HG03108 (cell line): ENCODE data around the gene SMNDC1.

ENCODE experiments used
- ATAC-seq: cut with Tn5 transposase; IDR thresholded peaks from one replicate; pipeline ENCODE4 v1.9.1; 2021; ENCODE audit warnings: moderate library complexity; ENCODE audit not compliant: unreplicated experiment

Gene SMNDC1

DNA sequence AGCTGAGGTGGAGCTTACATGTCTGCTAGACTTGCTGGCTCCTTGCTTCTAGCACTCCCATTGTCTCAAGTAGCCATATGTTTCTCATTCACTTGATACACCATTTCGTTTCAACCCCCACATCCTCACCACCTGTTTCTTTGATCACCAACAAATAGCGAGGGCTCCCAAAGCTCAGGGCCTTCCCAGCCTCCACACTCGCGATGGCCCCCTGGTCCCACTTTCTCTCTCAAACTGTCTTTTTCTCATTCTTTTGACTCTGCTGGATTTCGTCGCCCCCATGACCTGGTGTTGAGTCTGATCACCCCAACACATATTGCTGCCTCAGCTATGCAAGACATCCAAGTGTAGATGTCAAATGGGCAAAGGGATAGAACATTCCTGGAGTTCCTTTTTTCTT is 26.0 kb upstream of the SMNDC1 start:
- no peak for ATAC-seq

DNA sequence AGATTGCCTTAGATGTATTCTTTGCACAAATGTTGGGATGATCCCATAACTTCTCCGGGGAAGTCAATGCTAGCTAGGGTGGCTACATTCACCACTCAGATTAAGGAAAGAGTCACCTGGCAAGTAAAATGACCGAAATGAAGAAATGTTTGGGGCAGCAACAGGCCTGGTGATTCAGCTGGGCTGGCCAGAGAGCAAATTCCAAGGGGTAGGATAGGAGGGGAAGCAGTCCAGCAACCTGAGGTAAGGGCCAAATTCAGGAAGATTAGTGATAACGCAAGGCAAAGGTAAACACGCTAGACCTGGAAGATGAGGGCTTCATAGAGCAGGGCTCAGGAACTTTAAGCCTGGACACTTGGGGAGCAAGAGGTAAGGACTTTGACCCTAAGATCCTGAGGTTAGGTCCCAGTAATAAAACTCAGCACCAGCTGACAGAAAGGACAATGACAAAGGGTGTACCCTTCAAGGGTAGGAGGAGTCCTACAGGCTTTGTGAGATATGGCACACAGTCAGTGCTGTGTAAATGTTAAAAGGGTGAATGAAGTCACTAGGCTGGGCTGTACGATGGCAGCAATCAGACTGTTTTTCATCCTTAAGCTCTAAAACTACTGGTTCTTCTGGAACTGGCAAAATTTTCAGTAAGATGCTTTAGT is 22.7 kb upstream of the SMNDC1 start:
- ATAC-seq: no peak

DNA sequence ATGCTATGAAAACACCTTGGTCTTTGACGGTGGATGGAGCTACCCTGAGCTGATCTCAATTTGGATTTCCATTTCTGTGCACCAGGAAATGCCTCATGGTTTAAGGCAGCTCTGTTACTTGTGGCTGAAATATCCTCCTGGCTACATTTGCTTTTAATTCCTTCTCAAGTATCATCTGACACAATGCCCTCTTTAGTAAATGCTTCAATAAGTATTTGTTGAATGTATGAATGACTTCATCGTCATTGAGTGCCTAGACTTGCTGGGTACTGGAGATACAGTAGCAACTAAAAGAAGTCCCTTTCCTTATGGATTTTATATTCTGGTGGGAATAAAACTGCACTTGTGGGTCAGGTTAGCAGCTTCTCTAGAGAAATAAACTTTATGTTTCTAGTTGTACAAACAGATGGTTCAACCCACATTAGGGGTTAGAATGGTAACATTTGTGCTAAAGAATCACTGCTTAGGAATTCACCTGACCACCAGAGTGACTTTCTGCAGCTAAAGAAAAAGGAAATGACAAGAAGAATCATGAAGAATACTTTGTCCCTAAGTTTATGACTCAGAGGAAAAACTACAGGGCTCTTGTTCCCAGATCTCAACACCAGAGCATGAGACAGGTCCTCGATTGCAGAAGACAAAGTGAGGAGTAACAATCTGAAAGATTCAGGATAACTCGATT is 21.8 kb upstream of the SMNDC1 start:
- ATAC-seq: no peak

DNA sequence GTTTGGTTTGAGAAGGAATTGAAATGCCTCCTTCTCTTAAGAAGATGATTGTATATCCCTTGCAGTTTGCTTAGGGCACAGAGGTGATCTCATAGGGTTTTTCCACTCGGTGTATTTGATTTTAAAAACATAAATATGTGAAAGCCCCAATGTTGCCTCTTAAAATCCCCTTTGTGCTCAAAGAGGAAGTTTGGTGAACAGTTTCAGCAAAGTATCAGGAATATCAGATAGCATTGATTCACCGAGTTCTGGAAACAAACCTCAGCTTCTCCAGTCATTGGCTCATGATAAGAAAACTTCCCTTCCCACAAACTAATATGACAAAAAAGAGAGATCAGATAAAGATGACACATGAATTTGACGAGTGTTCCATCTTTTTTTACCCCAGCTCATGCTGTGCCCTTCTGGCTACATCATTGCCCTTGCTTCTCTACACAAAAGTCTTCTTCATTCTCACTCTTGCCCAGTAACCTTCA is 20.1 kb upstream of the SMNDC1 start:
- peak; percentile 43 for ATAC-seq

DNA sequence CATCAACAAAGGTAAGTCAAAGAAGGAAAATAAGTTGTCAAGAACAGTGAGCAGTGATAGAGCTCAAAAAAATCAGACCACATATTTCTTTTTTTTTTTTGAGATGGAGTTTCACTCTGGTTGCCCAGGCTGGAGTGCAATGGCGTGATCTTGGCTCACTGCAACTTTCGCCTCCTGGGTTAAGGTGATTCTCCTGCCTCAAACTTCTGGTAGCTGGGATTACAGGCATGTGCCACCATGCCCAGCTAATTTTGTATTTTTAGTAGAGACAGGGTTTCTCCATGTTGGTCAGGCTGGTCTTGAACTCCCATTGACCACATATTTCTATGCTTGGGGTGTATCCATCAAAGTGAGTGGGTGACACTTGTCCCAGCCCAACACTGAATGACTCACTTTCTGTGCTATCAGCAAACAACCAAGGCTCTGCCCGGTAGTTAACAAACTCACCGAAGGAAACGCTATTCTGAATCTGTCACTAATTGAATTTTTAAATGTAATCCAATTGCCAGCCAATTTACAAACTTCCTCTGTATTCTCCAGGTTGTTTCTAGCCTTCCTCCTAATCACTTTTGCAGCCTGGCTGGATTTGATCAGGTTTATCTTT is 19.6 kb upstream of the SMNDC1 start:
- ATAC-seq: peak; percentile 38

DNA sequence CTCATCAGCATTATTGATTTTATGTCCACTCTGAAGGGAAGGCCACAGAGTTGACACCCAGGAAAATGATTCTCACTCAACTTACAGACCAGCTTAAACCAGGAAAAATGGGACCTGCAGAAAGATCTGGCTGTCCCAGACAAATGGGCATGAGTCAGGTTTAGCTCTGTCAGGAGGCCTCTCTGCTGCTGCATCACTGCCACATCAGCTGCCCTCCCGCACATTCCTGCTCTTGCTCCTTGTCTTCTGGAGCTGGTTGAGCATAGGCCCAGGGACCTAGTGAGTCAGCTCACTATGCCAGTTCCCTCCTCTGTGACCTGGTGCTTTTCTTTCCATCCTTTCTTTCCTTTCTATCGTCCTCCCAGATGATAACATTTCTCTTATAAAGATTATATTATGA is 18.8 kb upstream of the SMNDC1 start:
- ATAC-seq: no peak

DNA sequence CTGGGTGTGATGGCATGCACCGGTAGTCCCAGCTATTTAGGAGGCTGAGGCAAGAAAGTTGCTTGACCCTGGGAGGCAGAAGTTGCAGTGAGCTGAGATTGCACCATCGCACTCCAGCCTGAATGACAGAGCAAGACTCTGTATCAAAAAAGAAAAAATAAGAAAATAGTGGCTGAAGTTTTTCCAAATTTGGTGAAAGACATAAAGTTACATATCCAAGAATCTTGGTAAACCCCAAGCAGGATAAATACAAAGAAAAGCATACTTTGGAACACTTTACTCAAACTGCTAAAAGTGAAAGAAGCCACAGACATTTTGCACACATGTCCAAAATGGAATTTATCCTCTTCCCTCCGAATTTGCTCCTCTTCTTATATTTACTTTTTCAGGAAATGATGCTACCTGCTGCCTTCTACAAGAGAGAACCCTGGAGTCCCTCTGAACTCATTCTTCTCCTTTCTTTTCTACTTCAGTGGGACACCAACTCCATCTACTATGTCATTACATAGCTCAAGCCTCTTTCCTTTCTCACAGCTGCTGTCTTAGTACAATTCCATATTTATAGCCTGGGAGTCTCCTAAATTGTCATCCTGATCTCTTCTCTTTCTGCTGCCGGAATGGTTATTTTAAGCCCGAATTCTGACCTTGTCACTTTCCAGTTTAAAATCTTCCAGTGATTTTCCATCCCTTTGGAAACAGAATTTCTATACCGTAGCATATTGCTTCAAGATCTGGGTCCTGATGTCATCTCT is 17.3 kb upstream of the SMNDC1 start:
- no peak for ATAC-seq

DNA sequence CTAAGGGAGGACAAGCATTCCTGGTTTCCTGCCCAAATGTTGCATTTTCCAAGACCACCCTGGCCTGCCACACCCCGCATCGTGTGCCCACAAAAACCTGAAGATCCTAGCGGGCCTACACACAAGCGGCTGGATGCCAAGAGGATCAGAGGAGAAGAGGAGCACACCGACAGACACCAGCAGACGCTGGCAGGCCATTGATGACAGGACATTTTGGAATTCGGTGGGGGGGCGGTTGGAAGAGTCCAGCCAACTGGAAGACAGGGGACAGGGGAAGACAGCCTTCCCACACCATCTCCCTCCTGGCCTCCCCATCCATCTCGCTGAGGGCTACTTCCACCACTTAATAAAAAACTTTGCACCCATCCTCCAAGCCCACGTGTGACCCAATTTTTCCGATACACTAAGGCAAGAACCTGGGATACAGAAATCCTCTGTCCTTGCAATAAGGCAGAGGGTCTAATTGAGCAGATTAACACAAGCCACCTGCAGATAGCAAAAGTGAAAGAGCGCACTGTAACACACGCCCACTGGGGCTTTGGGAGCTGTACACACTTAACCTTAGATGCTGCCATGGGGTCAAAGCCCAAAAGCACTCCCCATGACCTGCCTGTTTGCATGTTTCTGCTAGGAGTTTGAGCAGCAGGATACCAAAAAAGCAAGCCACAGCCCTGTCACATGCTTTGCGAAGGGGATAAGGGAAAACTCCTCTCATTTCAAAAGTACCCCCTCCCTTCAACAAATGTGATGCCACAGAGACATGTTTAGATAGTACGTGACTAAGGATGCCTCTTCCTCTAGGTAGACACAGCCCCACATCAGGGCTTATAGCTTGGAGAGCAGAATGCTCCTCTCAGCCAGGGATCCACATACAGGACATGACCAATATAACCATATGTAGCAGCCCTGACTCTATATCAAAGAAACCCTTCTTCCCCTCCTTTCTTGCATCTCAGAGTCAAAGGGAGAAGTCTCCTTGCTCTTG is 13.4 kb upstream of the SMNDC1 start:
- no peak for ATAC-seq

DNA sequence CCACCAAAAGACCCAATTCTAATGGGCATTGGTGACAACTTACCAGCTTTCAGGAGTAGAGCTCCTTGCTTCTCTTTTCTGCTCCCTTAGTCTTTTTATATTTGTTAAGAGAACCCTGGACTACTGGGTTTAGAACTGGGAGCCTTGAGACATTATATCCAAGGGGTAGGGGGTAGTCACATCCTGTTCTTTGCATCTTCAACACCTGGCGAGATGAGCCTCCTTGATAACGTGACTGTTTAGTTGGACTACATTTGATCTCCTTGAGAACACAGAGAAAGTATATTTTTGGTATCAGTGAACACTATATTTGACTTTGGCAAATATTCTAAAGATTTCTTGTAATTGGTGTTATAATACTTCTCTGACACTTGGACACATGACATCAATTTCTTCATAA is 9.0 kb upstream of the SMNDC1 start:
- ATAC-seq: no peak

DNA sequence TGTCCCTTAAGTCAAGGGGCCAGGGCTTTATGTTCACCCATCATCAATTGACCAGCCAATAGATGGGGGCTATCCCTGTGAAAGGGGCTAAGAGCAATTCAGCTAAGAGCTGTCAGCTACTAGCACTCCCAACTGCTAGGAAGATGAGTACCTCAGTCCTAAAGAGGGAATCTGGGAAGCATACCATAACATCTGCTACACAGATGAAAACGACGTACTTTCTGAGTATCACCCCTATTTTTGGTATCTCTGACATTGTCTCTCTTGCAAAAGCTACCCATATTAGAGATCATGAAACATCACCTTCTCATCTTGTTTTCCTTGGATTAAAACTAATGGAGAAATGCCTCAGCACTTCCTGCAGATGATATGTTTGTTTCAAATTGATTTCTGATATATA is 7.5 kb upstream of the SMNDC1 start:
- no peak for ATAC-seq

DNA sequence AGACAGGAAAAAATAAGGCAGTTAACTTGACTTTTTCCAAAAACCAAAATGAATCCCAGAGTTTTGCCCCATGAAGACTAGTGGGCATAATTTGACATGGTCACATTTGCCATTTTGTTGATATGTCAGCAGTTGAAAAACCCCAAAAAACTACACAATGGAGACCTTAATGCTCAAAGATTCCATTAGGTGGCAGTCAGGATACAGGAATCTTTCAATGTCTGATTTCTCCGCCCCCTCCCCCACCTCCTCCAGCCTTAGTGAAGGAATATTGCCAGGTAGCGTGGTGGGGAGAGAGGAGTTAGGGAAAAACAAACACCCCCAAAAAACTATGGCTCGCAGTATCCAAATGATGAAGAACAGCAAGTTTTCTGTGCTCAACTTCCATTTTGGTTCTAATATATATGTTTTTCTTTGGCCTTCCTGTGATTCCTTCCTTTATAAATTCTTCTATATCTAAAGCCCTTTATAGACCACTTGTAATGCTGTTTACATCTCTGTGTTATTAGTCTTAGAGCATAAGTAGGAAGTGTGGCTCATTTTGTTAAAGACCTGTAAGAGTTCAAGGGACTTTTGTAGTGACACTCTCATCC is 6.7 kb upstream of the SMNDC1 start:
- no peak for ATAC-seq

DNA sequence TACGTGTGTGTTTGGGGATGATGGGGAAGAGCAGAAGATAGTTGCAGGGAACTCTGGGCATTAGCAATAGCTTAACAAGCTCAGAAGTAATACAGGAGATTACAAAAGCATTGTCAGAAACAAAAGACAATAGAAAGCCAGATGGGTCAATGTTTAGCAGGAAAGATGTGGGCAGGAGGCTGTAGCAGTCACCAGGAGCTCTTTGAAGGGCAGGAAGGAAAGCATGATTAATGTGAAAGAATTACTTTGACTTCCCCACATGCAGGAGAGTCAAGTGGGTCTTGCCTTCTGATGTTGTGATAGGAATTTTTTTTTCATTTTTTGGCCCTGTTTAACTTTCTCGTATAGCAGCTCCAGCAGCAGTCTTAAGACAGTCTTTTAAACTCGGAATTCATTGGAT is 6.0 kb upstream of the SMNDC1 start:
- ATAC-seq: no peak

DNA sequence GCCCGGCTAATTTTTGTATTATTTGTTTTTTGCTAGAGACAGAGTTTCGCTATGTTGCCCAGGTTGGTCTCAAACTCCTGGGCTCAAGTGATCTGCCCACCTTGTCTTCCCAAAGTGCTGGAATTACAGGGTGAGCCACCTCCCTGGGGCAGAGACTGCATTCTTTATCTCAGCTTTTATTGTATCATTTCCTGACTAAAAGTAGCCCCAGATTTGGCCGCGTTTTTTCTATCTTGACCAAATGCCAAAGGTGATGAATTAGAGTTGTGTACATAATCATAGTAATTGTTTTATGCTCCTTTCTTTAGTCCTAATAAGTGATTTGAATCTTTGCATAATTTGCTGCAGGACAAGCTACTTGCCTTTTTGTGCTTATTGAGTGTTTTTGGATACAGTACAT is 3.1 kb upstream of the SMNDC1 start:
- no peak for ATAC-seq

DNA sequence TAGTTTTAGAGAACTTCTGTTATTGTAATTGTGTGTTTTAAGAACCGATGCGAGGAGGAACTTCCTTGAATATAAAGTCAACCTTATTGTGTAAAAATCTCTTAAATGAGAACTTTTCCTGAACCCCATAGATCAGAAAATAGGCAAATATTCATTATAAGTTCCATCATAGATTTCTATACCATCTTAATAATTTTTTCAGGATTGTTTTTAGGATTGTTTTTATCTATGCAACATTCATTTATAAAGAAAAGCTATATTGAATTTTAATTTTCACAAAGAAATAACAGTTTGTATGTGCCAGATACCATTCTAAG is 1.7 kb upstream of the SMNDC1 start:
- no peak for ATAC-seq

DNA sequence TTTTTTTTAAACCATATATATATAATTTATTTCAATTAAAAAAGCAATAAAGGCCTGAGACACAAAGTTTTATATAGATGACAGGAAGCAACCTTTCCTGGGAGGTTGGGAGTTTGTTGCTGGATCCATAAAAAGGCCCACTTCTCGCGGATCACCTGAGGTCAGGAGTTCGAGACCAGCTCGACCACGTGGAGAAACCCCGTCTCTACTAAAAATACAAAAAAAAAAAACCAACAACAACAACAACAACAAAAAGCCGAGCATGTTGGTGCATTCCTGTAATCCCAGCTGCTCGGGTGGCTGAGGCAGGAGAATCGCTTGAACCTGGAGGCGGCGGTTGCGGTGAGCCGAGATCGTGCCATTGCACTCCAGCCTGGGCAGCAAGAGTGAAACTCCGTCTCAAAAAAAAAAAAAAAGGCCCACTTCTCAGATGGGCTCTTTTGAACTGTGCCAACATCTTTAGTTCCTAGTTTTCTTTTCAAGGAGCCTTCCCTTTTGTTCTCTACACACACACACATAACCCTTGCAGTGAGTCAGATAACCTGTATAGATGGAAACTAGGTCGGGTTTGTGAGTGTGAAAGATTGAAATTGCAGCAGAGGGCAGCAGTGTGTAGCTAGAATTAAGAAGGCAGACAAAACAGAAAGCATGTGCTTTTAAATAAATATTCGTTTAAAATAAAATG is 1.2 kb upstream of the SMNDC1 start:
- ATAC-seq: peak; percentile 36

DNA sequence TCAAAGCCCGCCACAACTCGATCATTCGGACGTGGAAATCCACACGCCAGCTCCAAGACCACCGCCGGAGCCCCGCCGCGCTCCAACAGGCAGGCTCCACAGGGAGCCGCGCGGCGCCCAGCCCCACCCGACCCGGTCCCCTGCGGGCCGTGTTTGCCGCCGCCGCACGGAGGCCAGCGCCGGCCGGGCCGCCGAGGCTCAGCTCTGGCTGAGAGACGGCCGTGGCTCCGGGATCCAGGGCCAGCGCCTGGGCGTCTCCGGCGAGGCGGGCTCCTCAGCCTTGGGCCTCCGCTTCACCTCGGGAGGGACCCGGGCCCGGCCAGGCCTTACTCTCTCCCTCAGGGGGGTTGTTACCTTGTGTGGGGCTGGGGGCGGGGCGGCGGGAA is 333 bp downstream of the SMNDC1 start:
- peak; percentile 25 for ATAC-seq

DNA sequence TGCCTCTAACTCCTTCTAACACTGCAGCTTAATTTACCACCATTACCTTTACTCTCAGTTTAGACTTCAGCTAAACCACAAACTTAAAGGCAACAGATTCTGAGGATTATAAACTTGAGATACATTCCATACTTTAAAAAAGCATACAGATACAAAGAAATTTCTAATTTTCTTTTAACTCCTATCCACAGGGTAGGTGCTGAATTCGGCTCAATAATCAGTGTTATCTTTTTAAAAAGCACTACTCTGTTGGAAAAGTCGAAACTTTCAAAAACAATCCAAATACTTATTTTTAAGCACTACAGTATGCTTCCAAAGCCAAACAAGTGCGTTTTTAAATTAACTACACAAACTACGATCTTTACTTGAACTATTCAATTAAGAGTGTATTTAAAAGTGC is 1.0 kb downstream of the SMNDC1 start:
- no peak for ATAC-seq

DNA sequence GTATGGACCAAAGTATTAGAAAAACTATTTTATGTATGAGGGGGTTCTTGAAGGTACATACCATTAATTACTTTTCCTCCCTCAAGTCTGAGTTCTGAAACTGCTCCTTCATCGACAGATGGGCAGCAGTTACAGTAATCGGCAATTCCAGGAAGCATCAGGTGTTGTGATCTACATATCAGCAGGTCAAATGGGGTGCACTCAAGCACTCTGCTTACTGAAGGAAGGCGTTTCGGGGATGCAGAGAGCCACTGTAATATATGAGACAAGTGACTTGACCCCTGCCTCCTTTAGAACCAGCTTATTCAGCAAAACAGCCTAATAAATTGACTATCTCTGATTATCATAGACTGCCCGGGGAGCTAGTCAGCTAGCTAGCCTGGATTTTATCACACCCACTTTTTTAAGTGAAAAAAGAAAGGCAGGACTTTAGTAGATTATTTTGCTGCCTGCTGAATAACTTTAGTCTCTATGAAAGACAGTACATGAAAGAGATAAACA is 4.2 kb downstream of the SMNDC1 start:
- ATAC-seq: no peak

DNA sequence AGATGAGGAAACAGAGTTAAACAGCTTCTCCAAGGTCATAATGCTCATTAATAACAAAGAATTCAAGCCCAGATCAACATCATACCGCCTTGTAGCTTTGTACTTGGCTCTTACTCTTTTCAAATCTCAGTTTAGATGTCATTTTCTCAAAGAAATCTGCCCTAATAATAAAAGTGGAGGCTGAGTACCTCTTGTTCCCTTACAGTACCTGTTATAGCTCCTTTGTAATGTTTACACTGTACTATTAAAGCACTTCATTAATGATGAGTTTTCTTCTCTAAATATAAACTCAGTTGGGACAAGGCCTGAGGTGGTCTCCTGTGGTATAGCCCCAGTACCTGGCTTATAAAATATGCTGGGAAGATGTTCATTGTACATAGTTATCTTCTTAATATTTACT is 7.8 kb downstream of the SMNDC1 start:
- no peak for ATAC-seq

DNA sequence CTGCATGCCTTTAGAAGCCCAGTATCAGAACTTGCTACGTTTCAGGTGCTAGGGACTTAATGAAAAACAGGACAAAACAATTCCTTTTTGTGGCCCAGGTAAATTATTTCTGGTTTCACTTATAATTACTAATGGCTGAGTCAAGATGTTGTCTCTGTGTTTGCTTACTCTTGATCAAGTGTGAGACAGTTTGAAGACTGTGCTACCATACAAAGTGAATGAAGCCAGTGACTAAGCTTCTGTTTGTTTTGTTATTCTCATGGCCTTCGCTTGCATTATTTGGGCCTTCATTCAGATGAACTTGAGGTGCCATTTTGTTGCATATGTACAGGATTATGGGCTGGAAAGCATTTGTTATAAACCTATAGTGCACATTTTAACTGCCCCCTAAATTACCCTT is 17.9 kb downstream of the SMNDC1 start:
- no peak for ATAC-seq
